Osteocyte (in vitro differentiated cells): ENCODE measurements around the gene SZRD1. TPM values are rescaled to one million over a fixed set of nuclear protein-coding genes. Genes with fewer than 3 reads are reported as not detected.

Experiments
- DNase-seq: peaks from one replicate; pipeline ENCODE4 v3.0.0; 2021; ENCODE audit warnings: mixed read lengths; ENCODE audit not compliant: unreplicated experiment; ENCODE audit errors: extremely low spot score
- H3K27ac Mint-ChIP-seq: one replicate; pipeline ENCODE4 v1.8.0; 2021; ENCODE audit warnings: mild to moderate bottlenecking, mixed read lengths; ENCODE audit not compliant: unreplicated experiment
- H3K27me3 Mint-ChIP-seq: one replicate; pipeline ENCODE4 v1.8.0; 2021; ENCODE audit warnings: mixed read lengths; ENCODE audit not compliant: unreplicated experiment
- H3K36me3 Mint-ChIP-seq: one replicate; pipeline ENCODE4 v1.8.0; 2021; ENCODE audit warnings: mixed read lengths; ENCODE audit not compliant: unreplicated experiment
- H3K4me1 Mint-ChIP-seq: one replicate; pipeline ENCODE4 v1.8.0; 2021; ENCODE audit warnings: mixed read lengths; ENCODE audit not compliant: unreplicated experiment
- H3K4me3 Mint-ChIP-seq: one replicate; pipeline ENCODE4 v1.8.0; 2021; ENCODE audit warnings: mild to moderate bottlenecking, moderate library complexity, mixed read lengths; ENCODE audit not compliant: unreplicated experiment
- H3K9me3 Mint-ChIP-seq: one replicate; pipeline ENCODE4 v1.8.0; 2021; ENCODE audit warnings: mixed read lengths; ENCODE audit not compliant: unreplicated experiment
- total RNA-seq: library from RNA; stranded (reverse); gene quantifications from 2 replicates; pipeline ENCODE4 v1.2.1, GENCODE V29; 2021
- TF ChIP-seq, protein P1 (sequence below): fragments of 200-600 bp; sonication (generic); IDR thresholded peaks from 2 replicates; pipeline ENCODE4 v1.5.0; 2021; ENCODE audit warnings: antibody characterized with exemption, mild to moderate bottlenecking, moderate library complexity

The SZRD1 gene
- total RNA-seq, 1 donor from 2014 or later: 141 TPM

DNA sequence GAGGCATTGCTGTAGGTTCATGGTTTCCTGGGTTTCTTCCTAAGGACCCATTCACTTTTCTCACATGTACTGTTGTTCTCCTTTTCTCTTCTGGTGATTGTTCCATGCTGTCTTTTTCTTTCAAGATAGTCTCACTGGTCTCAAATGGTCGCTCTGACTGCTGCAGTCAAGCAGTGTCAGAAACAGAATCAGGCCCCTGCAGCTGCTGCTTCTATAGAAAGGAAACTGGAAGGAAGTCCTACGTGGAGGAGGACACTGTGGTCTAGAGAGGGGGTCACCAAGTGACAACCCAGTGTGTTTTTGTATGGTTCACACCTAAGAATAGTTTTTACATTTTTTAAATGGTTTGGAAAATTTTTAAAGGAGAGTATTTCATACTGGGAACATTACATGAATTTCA lies 75.9 kb downstream of the SZRD1 start:
- TF ChIP-seq, protein P1, sequence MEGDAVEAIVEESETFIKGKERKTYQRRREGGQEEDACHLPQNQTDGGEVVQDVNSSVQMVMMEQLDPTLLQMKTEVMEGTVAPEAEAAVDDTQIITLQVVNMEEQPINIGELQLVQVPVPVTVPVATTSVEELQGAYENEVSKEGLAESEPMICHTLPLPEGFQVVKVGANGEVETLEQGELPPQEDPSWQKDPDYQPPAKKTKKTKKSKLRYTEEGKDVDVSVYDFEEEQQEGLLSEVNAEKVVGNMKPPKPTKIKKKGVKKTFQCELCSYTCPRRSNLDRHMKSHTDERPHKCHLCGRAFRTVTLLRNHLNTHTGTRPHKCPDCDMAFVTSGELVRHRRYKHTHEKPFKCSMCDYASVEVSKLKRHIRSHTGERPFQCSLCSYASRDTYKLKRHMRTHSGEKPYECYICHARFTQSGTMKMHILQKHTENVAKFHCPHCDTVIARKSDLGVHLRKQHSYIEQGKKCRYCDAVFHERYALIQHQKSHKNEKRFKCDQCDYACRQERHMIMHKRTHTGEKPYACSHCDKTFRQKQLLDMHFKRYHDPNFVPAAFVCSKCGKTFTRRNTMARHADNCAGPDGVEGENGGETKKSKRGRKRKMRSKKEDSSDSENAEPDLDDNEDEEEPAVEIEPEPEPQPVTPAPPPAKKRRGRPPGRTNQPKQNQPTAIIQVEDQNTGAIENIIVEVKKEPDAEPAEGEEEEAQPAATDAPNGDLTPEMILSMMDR: no peak
- DNase-seq: no peak
- Mint-ChIP-seq H3K36me3 (peaks cover 15% of the 10 kb centered on the region), H3K4me3 (peak overlapping the region; percentile 17), H3K4me1 (peaks cover 21% of the 10 kb centered on the region), H3K27ac (peak overlapping the region; percentile 54), H3K27me3 (no peaks in the 10 kb centered on the region), H3K9me3 (no peaks in the 10 kb centered on the region)

DNA sequence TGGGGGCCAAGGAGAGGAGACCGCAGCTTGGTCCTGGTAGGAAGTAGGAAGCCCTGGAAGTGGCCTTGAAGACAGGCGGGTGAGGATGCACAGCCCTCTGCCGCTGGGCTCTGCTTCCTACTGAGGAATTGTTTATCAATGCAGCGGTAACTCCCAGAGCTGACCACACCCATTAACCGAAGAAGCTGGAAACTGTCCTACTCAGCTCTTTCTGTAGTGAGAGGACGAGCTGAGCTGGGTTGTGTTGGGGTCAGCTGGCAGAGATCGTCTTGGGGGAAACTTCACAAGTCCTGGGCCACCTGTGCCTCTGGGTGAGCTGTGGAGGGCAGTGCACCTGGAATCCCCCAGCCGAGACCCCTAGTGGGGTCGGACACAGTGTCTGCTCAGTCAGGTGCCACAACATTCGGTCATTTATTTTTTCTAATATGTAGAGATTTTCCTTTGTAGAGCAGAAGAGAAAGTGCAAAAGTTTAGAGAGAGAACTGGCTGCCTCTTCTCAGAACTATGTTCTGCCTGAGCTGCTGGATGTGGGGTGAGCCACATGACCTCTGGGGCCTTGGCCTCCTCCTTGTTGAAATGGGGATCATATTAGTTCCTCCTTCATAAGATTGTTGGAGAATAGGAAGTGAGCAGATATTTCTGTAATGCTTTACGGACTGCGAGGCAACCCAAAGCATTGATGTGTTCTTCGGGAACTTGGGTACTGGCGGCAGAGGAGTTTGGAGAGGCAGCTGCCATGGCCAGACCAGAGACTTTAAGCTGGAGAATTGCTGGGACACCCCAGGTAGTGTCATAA lies 77.1 kb downstream of the SZRD1 start:
- TF ChIP-seq, protein P1: no peak
- Mint-ChIP-seq H3K27me3 (no peaks in the 10 kb centered on the region), H3K27ac (peak overlapping the region; percentile 60), H3K36me3 (peaks cover 17% of the 10 kb centered on the region), H3K4me1 (peaks cover 21% of the 10 kb centered on the region), H3K9me3 (no peaks in the 10 kb centered on the region), H3K4me3 (no peak overlapping the region)
- no peak for DNase-seq

DNA sequence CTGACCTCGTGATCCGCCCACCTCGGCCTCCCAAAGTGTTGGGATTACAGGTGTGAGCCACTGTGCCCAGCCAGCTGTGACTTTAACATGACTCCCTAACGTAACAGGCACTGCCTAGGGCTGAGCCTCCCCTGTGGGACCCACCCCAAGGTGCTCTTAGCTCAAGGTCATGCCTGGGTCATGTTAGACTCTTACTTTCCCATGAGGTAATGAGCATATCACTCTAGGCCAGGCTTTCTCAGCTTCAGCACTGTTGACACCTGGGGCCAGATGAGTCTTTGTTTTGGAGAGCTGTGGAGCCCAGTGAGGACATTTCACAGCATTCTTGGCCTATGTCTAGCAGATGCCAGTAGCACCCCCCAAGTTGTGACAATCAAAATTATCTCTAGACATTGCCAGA lies 78.0 kb downstream of the SZRD1 start:
- TF ChIP-seq, protein P1: no peak
- H3K36me3 Mint-ChIP-seq: peaks cover 24% of the 10 kb centered on the region
- H3K4me3 Mint-ChIP-seq: no peak overlapping the region

DNA sequence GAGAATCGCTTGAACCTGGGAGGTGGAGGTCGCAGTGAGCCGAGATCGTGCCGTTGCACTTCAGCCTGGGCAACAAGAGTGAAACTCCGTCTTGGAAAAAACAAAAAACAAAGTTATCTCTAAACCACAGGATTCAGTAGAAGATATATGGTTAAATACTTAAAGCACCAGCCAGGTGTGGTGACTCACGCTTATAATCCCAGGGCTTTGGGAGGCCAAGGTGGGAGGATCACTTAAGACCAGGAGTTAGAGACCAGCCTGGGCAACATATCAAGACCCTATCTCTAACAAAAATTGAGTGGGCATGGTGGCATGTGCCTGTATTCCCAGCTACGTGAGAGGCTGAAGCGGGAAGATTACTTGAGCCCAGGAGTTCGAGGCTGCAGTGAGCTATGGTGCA lies 79.1 kb downstream of the SZRD1 start:
- no peak for DNase-seq
- H3K36me3 Mint-ChIP-seq: peaks cover 30% of the 10 kb centered on the region
- H3K9me3 Mint-ChIP-seq: no peaks in the 10 kb centered on the region
- no peak overlapping the region for H3K4me3 Mint-ChIP-seq
- no peak overlapping the region for H3K27ac Mint-ChIP-seq
- TF ChIP-seq, protein P1: no peak
- peaks cover 16% of the 10 kb centered on the region for H3K4me1 Mint-ChIP-seq
- no peaks in the 10 kb centered on the region for H3K27me3 Mint-ChIP-seq

More for the DNA sequence above, 78.0 kb downstream of the SZRD1 start:
- Mint-ChIP-seq H3K4me1 (peaks cover 21% of the 10 kb centered on the region), H3K9me3 (no peaks in the 10 kb centered on the region), H3K27ac (no peak overlapping the region), H3K27me3 (no peaks in the 10 kb centered on the region)
- no peak for DNase-seq

DNA sequence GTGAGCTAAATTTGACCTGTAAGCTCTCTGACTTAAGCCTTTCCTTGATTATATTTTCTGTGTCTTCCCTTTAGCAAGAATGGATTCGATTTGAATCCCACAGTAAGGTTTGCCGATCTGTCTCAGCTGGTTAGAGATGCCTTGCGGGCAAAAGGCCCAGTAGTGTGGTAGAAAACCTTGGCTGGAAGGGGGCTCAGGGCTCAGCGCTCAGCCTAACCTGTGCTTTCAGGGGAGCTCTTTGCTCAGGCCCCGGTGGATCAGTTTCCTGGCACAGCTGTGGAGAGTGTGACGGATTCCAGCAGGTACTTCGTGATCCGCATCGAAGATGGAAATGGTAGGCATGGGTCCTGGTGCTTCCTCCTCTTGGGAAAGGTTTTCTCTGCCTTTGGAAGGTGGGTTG lies 80.6 kb downstream of the SZRD1 start:
- TF ChIP-seq, protein P1: no peak
- no peak overlapping the region for H3K27ac Mint-ChIP-seq
- no peaks in the 10 kb centered on the region for H3K27me3 Mint-ChIP-seq
- H3K4me3 Mint-ChIP-seq: no peak overlapping the region
- DNase-seq: no peak
- no peaks in the 10 kb centered on the region for H3K9me3 Mint-ChIP-seq
- H3K4me1 Mint-ChIP-seq: peaks cover 8% of the 10 kb centered on the region
- H3K36me3 Mint-ChIP-seq: peaks cover 41% of the 10 kb centered on the region

Other genes starting within 250 kb of the SZRD1 start
- gene EPHA2, start 211.2 kb upstream of the SZRD1 start, total RNA-seq: 152 and 155 TPM in 2 replicates
- gene ARHGEF19, start 154.6 kb upstream of the SZRD1 start, total RNA-seq: 8.5 and 9.5 TPM in 2 replicates
- gene CPLANE2, start 130.1 kb upstream of the SZRD1 start, total RNA-seq: 10.3 and 11.8 TPM in 2 replicates
- gene FBXO42, start 14.8 kb upstream of the SZRD1 start, total RNA-seq: 22.2 and 22.8 TPM in 2 replicates
- not detected in 2 replicates for gene SPATA21, start 70.2 kb downstream of the SZRD1 start, total RNA-seq
- gene NECAP2, start 73.5 kb downstream of the SZRD1 start, total RNA-seq: 62.0 and 67.5 TPM in 2 replicates
- gene RNU1-1, start 147.0 kb downstream of the SZRD1 start, total RNA-seq: 2,650 and 2,859 TPM in 2 replicates
- 50.1 and 55.6 TPM in 2 replicates for gene NBPF1, start 246.3 kb downstream of the SZRD1 start, total RNA-seq